COR-L47 (cell line): ENCODE data around the gene NOCT.
A peak's percentile ranks its signal among the peaks of the same experiment; 100 is the strongest.
"Not testable (repeated sequence)": the region's sequence is repeated elsewhere in the genome, so short reads cannot be mapped to it uniquely, and the experiment has no call there.

Experiments used
- DNase-seq: peaks from one replicate; lab custom pipeline; 2025; lab: John Stamatoyannopoulos, UW

NOCT gene

DNA sequence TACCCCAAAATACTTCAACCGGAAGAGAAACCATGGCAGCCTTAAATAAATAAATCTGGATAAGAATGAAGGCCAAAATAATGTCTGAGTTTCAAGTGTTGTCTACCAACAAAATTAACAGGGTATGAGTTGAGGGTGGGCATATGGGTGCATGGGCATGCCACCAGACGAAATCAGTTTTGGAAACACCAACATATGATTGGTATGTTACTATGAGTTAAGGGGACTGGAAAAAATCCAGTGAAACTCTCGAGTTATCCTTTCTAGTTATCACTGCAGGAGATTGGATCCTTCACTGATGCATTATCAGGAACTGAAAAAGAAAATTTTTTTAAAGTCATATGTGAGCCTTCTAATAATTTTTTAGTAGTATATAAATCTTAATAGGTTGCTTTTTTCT is 32.4 kb downstream of the NOCT start:
- DNase-seq, result no peak

DNA sequence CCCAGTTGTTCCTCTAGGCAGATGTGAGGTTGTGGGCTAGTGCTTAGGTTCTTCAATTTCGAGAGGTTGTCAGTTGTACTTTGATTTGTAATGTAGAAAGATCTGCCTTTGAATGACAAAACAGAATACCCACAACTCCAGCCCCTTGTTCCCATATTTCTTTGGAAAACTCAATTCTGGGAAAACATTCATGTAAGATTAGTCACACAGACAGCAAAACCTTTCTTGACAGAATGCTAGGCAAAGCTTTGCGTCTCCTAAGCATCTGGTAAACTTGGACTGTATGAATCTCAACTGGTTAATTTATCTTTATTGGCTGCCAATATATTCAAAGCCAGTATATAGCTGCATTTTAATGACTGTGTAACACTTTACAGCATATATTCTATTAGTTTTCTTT is 34.9 kb downstream of the NOCT start:
- no peak for DNase-seq

DNA sequence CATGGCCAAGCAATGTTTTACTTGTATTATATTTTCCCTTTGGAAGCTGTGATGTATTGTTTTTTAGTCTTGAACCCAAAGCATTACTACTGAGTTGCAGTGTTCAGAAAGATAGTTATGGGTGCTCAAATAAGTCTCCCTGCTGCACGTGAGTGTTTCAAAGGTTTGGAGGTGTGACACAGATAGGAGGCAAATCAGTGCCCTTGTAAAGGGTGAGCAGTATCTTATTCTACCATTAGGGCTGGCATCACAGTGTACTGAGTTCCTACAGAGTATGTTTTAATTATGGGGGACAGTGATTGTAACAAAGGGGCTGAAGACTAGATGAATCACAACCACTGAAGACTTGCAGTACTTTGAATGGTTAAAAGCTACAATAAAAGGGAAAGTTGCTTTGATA is 38.3 kb downstream of the NOCT start:
- DNase-seq, result no peak

DNA sequence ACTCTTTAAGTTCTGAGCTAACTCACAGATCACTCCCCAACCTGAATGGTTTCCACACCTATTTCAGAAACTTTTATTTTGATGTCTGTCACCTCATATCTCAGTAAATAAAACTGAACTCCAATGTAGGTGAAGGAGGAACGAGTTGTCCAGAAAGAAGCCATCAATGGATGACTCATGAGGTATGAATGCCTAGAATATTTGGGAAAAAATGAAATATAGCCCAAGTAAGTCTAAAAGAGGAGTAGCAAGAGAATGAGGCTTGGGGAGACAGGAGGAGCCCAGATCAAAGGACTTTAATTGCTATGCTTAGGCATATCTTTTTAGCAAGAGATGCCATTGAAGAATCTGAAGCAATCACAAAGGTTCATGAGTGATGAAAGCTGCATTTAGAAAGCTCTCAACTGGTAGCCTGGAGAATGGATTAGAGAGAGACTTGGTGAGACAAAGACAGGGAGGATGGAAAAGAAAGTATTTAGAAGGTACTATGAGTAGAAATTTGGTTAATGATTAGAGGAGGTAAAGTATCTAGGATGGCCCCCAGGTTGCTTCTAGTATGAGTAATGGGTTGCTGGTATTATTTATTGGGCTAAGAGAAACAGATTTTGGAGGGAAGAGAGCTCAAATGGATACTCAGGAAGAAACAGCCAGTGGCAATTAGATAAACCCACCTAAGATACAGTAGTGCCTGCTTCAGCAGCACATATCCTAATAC is 39.4 kb downstream of the NOCT start:
- no peak for DNase-seq

DNA sequence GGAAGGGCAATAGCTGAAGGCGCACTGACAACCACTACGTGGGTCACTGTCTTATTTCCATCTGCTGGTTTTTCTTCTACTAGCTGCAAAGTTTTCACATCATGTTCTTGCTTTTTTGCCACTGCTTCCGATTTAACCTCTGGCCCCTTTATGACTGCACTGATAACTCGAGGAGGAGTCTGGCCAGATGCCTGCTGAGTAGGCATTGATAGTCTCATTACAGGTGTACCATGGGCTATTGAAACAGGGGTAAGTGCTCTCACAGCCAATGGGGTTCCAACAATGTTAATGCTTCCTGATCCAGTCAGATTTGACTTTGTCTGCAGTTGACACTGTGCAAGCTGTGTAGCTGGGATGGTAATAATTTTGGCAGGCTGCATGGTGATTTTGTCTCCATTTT is 43.4 kb downstream of the NOCT start:
- not testable (repeated sequence) for DNase-seq

DNA sequence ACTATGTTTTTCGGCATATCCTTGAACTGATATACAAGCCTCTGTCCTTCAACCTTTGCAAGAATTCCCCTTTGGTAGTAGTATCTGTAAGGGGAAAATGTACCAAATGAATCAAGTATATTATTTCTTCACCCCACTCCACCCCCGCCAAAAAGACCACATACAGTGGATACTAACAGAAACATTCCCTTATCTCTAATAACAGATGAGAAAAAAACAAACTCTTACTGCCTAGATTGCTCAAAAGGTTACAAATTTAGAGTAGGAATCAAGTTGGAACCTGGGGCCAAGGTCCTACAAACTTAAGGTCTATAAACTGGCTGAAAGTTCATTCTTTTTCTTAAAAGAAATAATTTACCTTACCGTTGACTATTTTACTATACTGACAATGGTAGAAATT is 45.0 kb downstream of the NOCT start:
- DNase-seq, result no peak

DNA sequence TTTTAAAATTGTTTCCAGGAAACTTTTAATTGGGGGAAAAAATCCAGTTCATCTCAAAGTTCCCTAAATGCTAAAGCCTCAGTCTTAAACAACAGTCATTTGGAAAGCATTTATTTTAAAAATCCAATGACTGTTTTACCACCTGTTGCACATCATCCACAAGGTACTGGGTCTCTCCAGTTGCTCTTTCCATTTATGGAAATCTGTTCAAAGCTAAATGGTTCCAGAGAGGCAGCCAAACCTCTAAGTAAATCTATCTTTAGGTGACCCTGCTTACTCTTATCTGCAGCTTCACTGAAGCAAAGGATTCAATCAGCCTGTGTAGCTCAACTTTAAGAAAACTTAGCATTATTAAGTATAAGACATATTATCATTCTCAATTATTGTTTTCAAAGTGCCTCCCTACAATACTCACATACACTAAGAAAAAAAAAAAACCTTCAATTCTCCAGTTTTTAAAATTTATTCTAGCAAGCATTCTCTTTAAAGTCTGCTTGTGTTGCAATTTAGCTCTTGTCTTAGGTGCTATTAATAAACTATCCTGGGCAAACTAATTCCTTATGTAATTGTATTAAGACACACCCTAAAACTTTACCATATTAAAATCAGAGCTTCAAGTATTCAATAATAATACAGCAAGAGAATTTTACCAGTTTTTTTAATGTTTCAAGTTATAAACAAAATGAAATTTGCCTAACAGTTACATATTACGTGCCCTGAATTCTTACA is 60.6 kb downstream of the NOCT start:
- DNase-seq, result no peak

DNA sequence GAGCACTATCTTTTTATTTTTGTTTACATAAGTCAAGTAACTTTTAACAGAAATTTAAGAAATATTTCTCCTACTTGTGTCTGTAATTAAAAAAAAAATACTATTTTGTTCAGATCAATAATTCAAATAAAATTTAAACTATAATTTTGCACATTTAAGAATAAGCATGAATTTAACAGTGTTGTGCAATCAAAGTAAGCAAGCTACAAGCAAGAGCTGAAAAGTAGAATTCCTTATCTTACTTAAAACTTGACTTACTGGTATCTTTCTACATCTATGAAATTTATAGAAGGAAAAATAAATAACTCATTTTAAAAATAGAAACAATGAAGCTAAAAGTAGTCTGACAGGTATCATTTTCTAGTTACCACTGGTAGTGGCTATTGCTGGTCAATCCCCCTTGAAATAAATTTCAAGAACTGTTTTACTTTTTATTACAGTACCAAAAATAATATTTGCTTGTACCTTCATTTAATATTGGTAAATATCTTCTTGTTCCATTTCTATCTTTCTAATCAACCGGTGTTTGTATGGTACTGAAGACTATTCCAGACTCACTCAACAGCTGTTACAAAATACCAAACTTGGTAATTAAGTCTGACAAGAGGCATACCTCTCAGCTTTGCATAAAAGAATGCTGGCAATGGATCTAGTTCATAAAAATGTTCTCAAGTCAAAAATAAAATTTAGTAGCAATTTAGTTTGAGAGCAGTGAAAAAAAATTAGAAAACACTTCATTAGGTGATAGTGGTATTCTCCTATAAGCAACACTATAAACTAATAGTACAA is 62.2 kb downstream of the NOCT start:
- no peak for DNase-seq

DNA sequence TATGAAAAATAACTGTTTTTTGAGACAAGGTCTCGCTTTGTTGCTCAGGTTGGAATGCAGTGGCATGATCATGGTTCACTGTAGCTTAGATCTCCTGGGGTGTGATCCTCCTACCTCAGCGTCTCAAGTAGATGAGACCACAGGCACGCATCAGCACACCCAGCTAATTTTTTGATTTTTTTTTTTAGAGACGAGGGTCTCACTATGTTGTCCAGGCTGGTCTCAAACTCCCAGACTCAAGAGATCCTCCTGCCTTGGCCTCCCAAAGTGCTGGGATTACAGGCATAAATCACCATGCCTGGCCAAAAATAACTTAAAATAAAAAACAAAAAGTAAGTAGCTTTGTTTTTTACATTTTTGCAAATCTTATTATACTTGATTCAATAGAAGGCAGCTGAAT is 63.3 kb downstream of the NOCT start:
- no peak for DNase-seq

DNA sequence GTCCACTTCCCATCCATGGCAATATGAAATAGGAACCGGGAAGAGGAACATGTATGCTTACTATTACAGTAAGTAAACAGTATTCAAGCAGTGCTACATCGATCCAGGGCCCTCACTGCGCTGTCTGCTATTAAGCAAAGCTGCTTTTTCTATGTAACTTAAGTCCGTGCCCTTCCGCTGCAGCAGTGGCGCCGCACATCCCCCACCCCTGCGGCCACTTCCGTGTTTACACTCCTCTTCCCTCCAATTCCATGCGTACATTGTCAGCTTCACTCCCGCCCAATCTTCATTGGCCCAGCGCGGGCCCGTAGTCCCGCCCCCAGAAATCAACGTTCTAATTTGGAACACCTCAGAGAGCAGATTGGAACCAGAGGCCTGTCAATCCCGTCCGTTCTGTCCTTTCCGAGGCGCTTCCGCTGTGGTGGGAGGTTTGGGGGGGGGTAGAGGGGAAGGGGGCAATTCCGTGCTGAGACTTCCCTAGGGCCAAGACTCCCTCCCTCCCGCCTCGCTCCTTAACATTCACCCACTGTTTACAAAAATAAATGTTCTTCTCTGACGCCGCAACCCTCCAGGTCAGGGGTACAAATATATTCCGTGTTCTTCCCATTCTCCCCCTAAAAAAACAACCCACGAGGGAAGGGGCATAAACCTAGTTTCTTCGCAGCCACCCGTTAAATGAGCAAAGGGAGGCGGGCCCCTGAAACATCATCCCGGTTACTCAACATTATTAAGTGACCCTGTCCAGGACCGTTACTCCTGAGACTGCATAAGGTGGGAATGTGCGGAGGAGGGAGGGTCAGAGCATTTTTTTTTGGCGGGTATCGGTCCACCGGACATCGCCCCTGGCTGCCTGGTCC is 67.4 kb downstream of the NOCT start:
- peak; percentile 98 for DNase-seq

DNA sequence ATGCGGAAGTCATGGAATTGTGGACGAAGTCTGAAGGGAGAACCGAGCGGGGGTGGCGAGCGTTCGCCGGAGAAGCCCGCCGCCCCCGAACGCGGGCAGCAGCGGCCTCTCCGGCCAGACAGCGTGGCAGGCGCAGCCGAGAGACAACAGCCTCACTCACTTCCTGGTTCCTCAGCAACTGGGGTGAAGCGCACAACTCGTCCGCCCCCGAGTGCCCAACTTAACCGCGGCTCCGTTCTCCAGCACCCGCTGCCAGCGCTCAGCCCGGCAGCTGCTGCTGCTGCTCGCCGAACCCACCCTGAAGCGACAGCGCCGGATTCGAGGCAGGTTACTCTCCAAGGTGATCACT is 68.0 kb downstream of the NOCT start:
- peak; percentile 34 for DNase-seq

DNA sequence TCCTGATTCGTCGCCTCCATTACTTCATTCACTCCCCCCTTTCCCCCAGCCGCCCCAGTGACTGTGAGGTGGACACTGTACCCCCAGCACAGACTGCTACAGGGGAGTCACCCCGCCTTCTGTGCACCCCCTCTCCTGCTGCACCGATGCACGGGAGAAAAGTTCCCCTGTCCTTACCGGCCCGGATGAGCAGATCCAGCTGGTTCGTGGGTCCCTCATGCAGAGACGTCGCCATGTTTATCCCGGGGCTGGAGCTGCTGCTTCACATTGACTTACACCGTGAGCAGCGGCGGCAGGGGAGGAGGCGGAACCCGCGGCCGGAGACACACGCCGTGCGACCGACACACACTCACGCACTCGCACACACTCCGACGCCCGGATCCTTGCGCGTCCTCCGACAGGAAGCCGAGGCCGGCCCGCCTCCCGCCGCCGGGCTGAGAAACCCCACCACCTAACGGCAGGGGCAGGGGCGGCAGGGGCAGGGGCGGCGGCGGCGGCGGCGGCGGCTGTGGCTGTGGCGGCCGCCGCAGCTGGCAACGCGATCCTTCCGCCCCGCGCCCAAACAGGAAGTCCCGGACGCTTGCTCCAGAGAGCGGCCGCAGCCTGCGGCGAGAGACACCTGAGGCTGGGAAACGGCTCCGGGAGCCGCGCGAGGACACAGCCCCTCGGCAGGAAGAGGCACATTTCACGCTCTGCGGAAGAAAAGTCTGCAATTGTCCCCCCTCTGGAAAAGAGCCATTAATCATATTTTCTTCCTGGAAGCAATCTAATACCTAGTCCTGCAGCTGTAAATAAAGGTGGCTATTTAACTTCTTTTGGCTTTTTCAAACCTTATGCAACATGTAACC is 68.6 kb downstream of the NOCT start:
- peak; percentile 96 for DNase-seq

DNA sequence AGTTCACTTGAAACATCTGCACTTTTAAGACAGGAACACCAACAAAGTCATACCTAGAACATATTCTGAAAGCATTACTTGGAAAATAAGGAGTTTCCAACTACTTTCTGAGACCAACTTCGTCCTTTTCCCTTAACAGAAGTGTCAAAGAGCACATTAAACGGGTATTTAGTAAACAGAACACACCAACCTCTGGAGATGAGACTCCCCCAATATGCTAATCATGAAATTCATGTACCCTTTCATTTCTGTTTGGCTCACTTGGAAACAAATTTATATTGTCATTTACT is 69.2 kb downstream of the NOCT start:
- no peak for DNase-seq

DNA sequence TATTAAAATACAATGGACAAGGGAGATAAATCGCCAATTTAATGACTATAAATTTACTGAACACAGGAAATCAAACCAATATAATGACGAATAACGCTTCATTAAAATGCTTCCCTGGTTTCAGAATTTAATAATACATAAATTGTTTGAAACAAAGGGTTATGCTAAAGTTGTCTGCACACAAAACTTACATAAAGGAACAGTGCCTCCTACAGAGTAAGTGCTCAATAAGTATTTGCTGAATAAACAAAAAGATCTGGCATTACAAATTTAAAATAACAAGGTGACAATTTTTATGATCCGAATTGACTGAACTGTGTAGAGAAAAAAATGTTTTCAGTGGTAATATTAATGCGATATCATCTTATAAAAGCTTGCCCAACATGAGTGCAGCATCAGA is 69.6 kb downstream of the NOCT start:
- no peak for DNase-seq

DNA sequence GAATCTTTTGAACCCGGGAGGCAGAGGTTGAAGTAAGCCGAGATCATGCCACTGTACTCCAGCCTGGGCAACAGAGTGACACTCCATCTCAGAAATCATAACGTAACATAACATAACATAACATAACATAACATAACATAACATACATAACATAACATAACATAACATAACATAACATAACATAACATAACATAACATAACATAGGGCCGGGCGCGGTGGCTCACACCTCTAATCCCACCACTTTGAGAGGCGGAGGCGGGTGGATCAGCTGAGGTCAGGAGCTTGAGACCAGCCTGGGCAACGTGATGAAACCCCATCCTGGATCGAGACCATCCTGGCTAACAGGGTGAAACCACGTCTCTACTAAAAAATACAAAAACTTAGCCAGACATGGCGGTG is 76.7 kb downstream of the NOCT start:
- no peak for DNase-seq
